Activated CD8-positive, alpha-beta memory T cell treated with anti-CD3 and anti-CD28 coated beads for 48 hours (primary cell): ENCODE measurements around the gene ATP8A1.
A peak's percentile ranks its signal among the peaks of the same experiment; 100 is the strongest.

Source experiments
- DNase-seq, 3 experiments: peaks; one replicate each; pipeline ENCODE4 v3.0.0-alpha.2; 2020; ENCODE audit warnings: low read depth in 2 of 3, low spot score in 2 of 3

Gene ATP8A1

GRCh38 chr4:42627885-42628646 lies 28.8 kb downstream of the ATP8A1 start:
- DNase-seq, result peak in 1 of 3 experiments; percentile 15

DNA sequence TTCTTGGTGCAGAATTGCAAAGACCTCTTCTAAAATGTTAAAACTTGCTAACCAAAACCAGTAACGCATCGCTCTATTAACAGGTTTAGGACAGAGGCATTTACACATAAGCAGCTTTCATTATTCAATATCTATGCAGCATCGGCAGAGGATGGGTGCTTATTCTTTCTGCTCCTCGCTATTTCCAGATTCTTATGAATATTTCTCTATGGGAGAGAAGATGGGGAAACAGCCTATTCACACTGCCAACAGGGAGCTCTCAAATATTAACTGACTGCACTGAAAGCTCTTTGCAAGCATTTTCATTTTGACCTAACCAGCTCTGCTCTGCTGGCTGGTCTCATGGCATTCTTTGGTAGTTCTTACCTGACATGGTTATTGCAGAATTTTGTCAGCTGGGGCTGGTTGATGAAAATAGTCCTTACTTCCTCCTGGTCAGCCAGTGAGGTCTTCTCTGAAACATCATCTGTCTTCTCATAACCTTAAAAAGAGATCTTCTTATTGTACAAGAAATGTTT lies 30.2 kb downstream of the ATP8A1 start:
- DNase-seq, result no peak

GRCh38 chr4:42625329-42625728 lies 31.6 kb downstream of the ATP8A1 start:
- DNase-seq, result no peak

- no peak for DNase-seq
Measured at GRCh38 chr4:42624551-42624950, 32.4 kb downstream of the ATP8A1 start.

GRCh38 chr4:42618023-42618422 lies 38.9 kb downstream of the ATP8A1 start:
- no peak for DNase-seq

- no peak for DNase-seq
Measured at GRCh38 chr4:42617030-42617429, 39.9 kb downstream of the ATP8A1 start.

- DNase-seq, result no peak
Measured at GRCh38 chr4:42616572-42616971, 40.3 kb downstream of the ATP8A1 start.

DNA sequence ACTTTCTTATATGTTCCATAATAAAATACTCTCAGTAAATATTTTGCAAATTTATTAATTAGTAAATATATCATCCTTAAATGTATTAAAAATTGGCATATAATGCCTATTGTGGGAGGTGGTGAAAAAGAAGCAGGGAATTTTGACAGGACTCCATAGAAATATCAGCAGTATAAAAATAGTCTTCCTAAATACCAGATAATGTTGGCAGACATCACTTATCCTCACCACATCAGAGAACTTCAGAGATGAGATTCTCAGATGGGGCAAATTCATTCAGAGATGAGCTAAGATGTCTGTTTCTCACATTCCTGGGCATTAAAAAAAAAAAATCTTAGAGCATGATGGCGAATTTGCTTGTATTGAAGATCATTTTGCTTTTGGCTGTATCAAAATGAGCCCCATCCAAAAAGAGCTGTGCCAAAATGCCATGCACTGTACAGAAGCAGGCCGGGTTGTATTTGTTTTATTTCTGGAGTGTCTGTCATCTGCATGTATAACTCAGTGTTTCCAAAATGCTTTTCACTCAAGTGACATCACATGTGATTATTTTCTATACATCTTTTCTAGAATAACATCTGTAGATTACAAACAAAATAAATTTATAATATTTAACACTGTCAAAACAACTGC lies 41.7 kb downstream of the ATP8A1 start:
- no peak for DNase-seq

- DNase-seq, result no peak
Measured at GRCh38 chr4:42612898-42613297, 44.0 kb downstream of the ATP8A1 start.

- no peak for DNase-seq
Measured at GRCh38 chr4:42610941-42611340, 46.0 kb downstream of the ATP8A1 start.

DNA sequence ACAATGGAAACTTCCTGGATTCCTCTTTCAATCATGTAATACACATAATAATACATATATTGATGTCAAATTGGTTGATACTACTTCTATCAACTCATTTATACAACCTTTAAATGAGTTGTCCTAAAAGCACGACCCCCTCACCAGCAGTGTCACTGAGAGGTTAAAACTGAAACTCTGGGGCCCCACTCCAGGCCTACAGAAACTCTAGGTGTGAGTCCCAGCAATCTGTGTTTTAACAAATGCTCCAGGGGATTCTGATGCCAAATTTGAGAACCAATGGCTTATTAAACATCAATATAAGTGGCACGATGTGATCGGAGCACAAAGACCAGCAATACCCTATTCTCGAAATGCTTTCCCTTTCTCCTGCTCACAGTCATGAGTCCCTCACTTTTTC lies 47.9 kb downstream of the ATP8A1 start:
- no peak for DNase-seq

DNA sequence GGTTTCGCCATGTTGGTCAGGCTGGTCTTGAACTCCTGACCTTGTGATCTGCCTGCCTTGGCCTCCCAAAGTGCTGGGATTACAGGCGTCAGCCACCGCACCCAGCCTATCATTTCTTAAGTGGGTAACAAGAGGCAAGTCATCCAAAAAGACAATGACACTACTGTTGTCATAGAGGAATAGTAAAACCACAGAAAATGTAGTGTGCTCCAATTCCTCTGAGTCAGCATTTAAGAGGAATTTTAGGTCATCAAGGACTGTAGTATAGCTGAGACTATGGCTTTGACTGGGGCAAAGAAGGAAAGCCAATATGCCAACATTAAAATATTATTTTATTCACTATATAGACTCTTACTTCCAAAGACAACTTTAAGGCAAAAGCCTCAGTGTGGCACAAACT lies 48.4 kb downstream of the ATP8A1 start:
- no peak for DNase-seq

GRCh38 chr4:42607011-42607726 lies 49.7 kb downstream of the ATP8A1 start:
- no peak for DNase-seq

- DNase-seq, result no peak
Measured at GRCh38 chr4:42605264-42605663, 51.6 kb downstream of the ATP8A1 start.

- DNase-seq, result no peak
Measured at GRCh38 chr4:42603862-42604261, 53.0 kb downstream of the ATP8A1 start.

GRCh38 chr4:42600578-42600977 lies 56.3 kb downstream of the ATP8A1 start:
- no peak for DNase-seq

GRCh38 chr4:42596918-42597317 lies 60.0 kb downstream of the ATP8A1 start:
- no peak for DNase-seq

GRCh38 chr4:42594888-42595287 lies 62.0 kb downstream of the ATP8A1 start:
- no peak for DNase-seq

- DNase-seq, result no peak
Measured at GRCh38 chr4:42588909-42589308, 68.0 kb downstream of the ATP8A1 start.

DNA sequence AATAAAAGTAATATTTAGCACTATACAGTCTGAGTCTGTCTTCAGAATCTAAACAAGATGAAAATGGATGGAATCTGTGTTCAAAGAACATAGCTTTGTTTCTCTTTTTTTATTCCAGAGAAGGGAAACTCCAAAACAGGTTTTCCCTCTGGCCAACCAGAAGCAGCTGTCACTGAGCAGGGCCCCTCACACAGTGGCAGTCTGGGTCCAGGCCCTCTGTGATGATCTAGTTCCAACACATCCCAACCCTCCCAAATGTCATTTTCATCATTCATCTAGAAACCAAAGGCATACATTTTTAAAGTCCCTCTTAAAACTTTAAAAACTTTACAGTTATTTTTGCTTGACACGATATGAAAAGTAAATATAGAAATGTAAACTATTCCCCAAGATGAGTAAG lies 70.1 kb downstream of the ATP8A1 start:
- DNase-seq, result no peak

DNA sequence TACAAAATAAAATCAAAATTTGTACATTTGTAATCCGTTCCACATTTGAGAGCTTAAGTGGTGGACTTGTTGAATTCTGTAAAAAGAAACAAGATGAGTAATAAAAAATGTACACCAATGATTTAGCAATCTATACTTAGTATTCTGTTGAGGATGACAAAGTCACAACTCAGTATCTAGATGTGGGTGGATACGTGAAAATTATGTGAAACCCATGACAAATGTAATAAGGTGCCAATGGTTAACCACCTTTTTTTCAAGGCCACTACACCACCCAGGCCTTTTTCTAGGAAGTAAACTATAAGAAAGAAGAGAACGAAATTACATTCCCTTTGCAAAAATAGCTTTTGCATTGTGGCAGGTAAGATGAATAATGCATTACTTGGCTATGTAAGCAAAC lies 77.0 kb downstream of the ATP8A1 start:
- no peak for DNase-seq

DNA sequence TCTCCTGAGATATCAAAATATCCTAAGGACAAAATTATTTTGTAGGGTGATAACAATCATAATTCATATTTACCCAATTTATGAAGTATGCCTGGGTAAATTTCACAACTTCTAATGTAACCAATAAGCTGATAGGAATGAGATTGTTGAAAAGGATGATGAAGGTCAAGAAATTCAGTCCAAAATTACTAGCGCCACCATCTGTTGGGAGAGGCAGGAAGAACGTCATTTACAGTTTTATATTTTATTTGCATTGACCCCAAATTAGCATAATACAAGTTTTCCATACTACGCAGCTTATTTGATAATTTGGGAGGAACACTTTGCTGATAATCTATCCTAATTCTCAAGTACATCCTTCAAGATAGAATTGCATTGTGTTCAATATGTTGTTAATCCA lies 78.7 kb downstream of the ATP8A1 start:
- no peak for DNase-seq
